GM12878 (cell line): ENCODE results near the gene ZDHHC14. TPM values are rescaled to one million over a fixed set of nuclear protein-coding genes. Genes with fewer than 3 reads are reported as not detected.

Experiments
- ATAC-seq: fragments of 200-7000 bp; cut with Tn5 transposase; 3 replicates; pipeline ENCODE4 v1.9.1; 2020; ENCODE audit warnings: mild to moderate bottlenecking, moderate library complexity
- BruUV-seq: library from RNA; stranded (reverse); fragments of 400-500 nt; replicated peaks from 2 replicates; lab custom pipeline; 2021; lab: Mats Ljungman, UMichigan
- CTCF ChIA-PET: fragments of 300-600 bp; sonication (Branson Sonifier 250); formaldehyde crosslinking; extraction: SDS; loops from one replicate; lab custom pipeline; 2021; ENCODE audit warnings: inconsistent platforms; lab: Yijun Ruan, JAX
- POLR2A ChIA-PET: fragments of 350-600 bp; formaldehyde crosslinking; extraction: SDS; loops from one replicate; lab custom pipeline; 2021; ENCODE audit warnings: inconsistent platforms; lab: Charles Lee
- RAD21 ChIA-PET: fragments of 300-600 bp; sonication (Branson Sonifier 250); formaldehyde crosslinking; loops from one replicate; lab custom pipeline; 2023; ENCODE audit warnings: antibody characterized with exemption; ENCODE audit not compliant: unreplicated experiment; lab: Charles Lee
- SMC1A ChIA-PET: fragments of 300-600 bp; sonication (Branson Sonifier 250); formaldehyde crosslinking; loops from one replicate; lab custom pipeline; 2023; ENCODE audit not compliant: unreplicated experiment, uncharacterized antibody; lab: Charles Lee
- DNase-seq: peaks from one replicate; pipeline ENCODE4 v3.0.0-alpha.2; 2011; ENCODE audit warnings: low read depth, low spot score
- FAIRE-seq: peaks from 3 replicates; lab custom pipeline; 2011; peaks lifted over from hg19 to GRCh38; lab: Jason Lieb, UNC
- H2AFZ ChIP-seq: 2 replicates; pipeline ENCODE4 v1.6.0; 2011; ENCODE audit warnings: low read depth, low read length, control low read depth; ENCODE audit not compliant: control insufficient read depth
- H3K27ac ChIP-seq: 2 replicates; pipeline ENCODE4 v1.5.1; 2011; ENCODE audit warnings: control low read depth; ENCODE audit not compliant: control insufficient read depth, insufficient read depth
- H3K27me3 ChIP-seq, 2 experiments: replicated peaks in 1 of 2; 2 replicates each; pipeline versions ENCODE4 v1.6.0 to v1.6.1; 2011; ENCODE audit warnings: low read length in 1 of 2; ENCODE audit not compliant: control insufficient read depth in 2 of 2, insufficient read depth in 2 of 2
- H3K36me3 ChIP-seq, 2 experiments: 2 replicates each; pipeline ENCODE4 v1.5.1; 2011; ENCODE audit warnings: low read length in 1 of 2; ENCODE audit not compliant: control insufficient read depth in 2 of 2, insufficient read depth in 2 of 2
- H3K4me1 ChIP-seq: 2 replicates; pipeline ENCODE4 v1.6.1; 2011; ENCODE audit warnings: mild to moderate bottlenecking, low read length, moderate library complexity, mixed read lengths; ENCODE audit not compliant: control insufficient read depth, insufficient read depth
- H3K4me2 ChIP-seq: 2 replicates; pipeline ENCODE4 v1.6.0; 2011; ENCODE audit warnings: control low read depth; ENCODE audit not compliant: control insufficient read depth, insufficient read depth
- H3K4me3 ChIP-seq: fragments of 200-600 bp; sonication (generic); 2 replicates; pipeline ENCODE4 v1.5.1; 2016
- H3K79me2 ChIP-seq: 2 replicates; pipeline ENCODE4 v1.6.0; 2011; ENCODE audit warnings: low read length; ENCODE audit not compliant: control insufficient read depth, insufficient read depth
- H3K9ac ChIP-seq: 2 replicates; pipeline ENCODE4 v1.8.0; 2011; ENCODE audit warnings: low read length, control low read depth, mixed read lengths; ENCODE audit not compliant: control insufficient read depth, insufficient read depth
- H3K9me3 ChIP-seq: replicated peaks from 3 replicates; pipeline ENCODE4 v1.5.1; 2011; ENCODE audit warnings: mild to moderate bottlenecking, low read length; ENCODE audit not compliant: control insufficient read depth, insufficient read depth
- H4K20me1 ChIP-seq: 2 replicates; pipeline ENCODE4 v1.6.0; 2011; ENCODE audit not compliant: control insufficient read depth, insufficient read depth
- BHLHE40 ChIP-seq, 2 experiments: fragments of 450-650 bp in 1 of 2; IDR thresholded peaks; 2 replicates each; pipeline ENCODE4 v1.6.1; 2011 to 2017; ENCODE audit warnings: low read depth in 2 of 2, borderline replicate concordance in 1 of 2, improper control_type of control experiment in 1 of 2, low read length in 1 of 2, mild to moderate bottlenecking in 1 of 2
- CREB1 ChIP-seq: IDR thresholded peaks from 2 replicates; pipeline ENCODE4 v1.6.1; 2012; ENCODE audit warnings: low read depth, mild to moderate bottlenecking, inconsistent platforms
- SUZ12 ChIP-seq: fragments of 200-600 bp; sonication (generic); IDR thresholded peaks from one replicate; pipeline ENCODE4 v1.6.1; 2018; ENCODE audit warnings: antibody characterized with exemption, mild to moderate bottlenecking; ENCODE audit not compliant: unreplicated experiment
- ZZZ3 ChIP-seq: IDR thresholded peaks from 2 replicates; pipeline ENCODE4 v1.6.1; 2011; ENCODE audit warnings: low read depth; ENCODE audit not compliant: control insufficient read depth, insufficient read length
- WGBS: methylation state at CpG from one replicate; pipeline ENCODE4 v1.1.6; 2016; ENCODE audit warnings: low lambda C conversion rate; ENCODE audit not compliant: insufficient replicate concordance, insufficient coverage; ENCODE audit errors: missing lambda C conversion rate; 5-methylcytosine and 5-hydroxymethylcytosine counted together
- in situ Hi-C: fragments of 300-500 bp; cut with MboI; formaldehyde crosslinking; loops from 9 replicates; pipeline ENCODE4 v1.14.3; 2018; ENCODE audit warnings: mixed read lengths
- intact Hi-C: fragments of 100-400 bp; cut with micrococcal nuclease; formaldehyde crosslinking; loops from one replicate; pipeline ENCODE4 v1.14.2; 2022; ENCODE audit not compliant: unreplicated experiment
- polyA plus RNA-seq, 11 experiments: library from polyadenylated mRNA; depleted of rRNA in 4 of 11; unstranded in 6 of 11; stranded (reverse) in 5 of 11; fragments of >200 nt; fragmentation: Nextera tagmentation in 4 of 11; fragmentation: Illumina TruSeq in 1 of 11; extraction: Ambion mirVana in 4 of 11; extraction: Trizol in 1 of 11; gene quantifications; 1 replicate in 1 of 11; 2 replicates in 10 of 11; pipeline versions ENCODE4 v1.2.1 to v1.2.3, GENCODE V29; 2011 to 2016; ENCODE audit warnings: inconsistent platforms in 2 of 11, missing spikeins in 2 of 11, low read depth in 1 of 11
- total RNA-seq, 4 experiments: library from RNA; depleted of rRNA in 3 of 4; stranded (reverse); fragments of >200 nt in 3 of 4; fragmentation: Illumina TruSeq in 1 of 4; extraction: Trizol in 1 of 4; gene quantifications; 2 replicates each; pipeline versions ENCODE4 v1.2.1 to v1.2.3, GENCODE V29; 2013 to 2021
- TF ChIP-seq, protein P1 (sequence below): IDR thresholded peaks from 2 replicates; pipeline ENCODE4 v1.6.1; 2012; ENCODE audit warnings: low read depth, low read length, improper control_type of control experiment
- TF ChIP-seq, protein P2 (sequence below): fragments of 450-650 bp; IDR thresholded peaks from 2 replicates; pipeline ENCODE4 v1.6.1; 2017; ENCODE audit warnings: antibody characterized with exemption, mild to moderate bottlenecking, moderate library complexity
- TF ChIP-seq, protein P3 (sequence below): fragments of 450-650 bp; formaldehyde crosslinking; IDR thresholded peaks from 2 replicates; pipeline ENCODE4 v1.4.0; 2020; ENCODE audit warnings: mild to moderate bottlenecking, moderate library complexity
- TF ChIP-seq, protein P4 (sequence below): fragments of 450-650 bp; IDR thresholded peaks from 2 replicates; pipeline ENCODE4 v1.6.1; 2016; ENCODE audit warnings: mild to moderate bottlenecking
- TF ChIP-seq, protein P5 (sequence below): IDR thresholded peaks from 2 replicates; pipeline ENCODE4 v1.6.1; 2011; ENCODE audit warnings: borderline replicate concordance, low read depth, mild to moderate bottlenecking, moderate library complexity, mixed read lengths, low read length; ENCODE audit not compliant: insufficient read depth; ENCODE audit errors: extremely low read length

The ZDHHC14 gene
- total and polyA plus RNA-seq, 10 of the 15 experiments (the other 5 are each of a cell fraction or from before 2014, with no cell fraction given) = 0.15 to 16.0 (median 0.76) TPM; not detected in 1

DNA sequence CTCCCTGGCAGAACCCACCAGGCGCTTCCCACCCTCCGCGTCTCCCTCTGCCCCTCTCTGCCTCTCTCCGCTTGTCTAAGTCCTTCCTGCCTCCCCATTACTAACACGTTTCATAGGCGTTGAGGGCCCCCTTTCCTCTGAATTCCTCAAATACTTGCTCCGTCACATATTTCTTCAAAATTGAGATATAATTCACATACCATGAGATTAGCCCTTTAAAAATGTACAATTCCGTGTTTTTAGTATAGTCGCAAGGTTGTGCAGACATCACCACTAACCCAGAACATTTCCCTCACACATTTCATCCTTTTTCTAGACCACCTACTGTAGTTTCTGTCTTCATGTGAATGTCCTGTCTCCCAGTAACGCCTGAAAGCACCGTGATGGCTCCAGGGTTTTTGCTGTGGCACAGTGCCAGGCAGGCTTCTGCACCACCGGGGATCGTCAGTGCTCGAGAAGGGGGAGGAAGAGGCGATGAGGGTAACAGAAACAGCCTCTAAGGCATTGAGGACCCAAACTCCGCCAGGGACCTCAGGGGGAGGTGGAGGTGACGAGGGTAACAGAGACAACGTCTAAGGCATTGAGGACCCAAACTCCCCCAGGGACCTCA is 300.2 kb downstream of the ZDHHC14 start:
- Histone ChIP-seq H3K4me3 (no peak overlapping the region), H3K27me3 (no peaks in the 10 kb centered on the region; a peak in 2 of 4 replicates), H3K36me3 (no peaks in the 10 kb centered on the region), H4K20me1 (no peaks in the 10 kb centered on the region), H3K27ac (no peak overlapping the region), H3K4me1 (no peaks in the 10 kb centered on the region), H3K9me3 (no peaks in the 10 kb centered on the region; the same call in 2 of the 3 replicates), H2AFZ (no peak overlapping the region), H3K79me2 (no peaks in the 10 kb centered on the region), H3K9ac (no peak overlapping the region), H3K4me2 (no peak overlapping the region)
- in situ Hi-C loops (no loop called here), intact Hi-C loops (no loop called here)
- no TSS peak for BruUV-seq
- SMC1A ChIA-PET = no interaction called here
- RAD21 ChIA-PET = no interaction called here
- ATAC-seq = no peak
- no peak for FAIRE-seq
- 52% methylated on average over 18 of the region's 18 CpGs for WGBS
- no peak for DNase-seq
- CTCF ChIA-PET = no interaction called here
- POLR2A ChIA-PET = no interaction called here
- TF ChIP-seq ZZZ3 (no peak), SUZ12 (no peak), BHLHE40 (IDR thresholded peaks at IDR 0.05; ENCODE audit: borderline replicate concordance in 1 of 2, low read depth in 2 of 2, low read length in 1 of 2) (no peak), CREB1 (no peak)
- TF ChIP-seq, protein P1, sequence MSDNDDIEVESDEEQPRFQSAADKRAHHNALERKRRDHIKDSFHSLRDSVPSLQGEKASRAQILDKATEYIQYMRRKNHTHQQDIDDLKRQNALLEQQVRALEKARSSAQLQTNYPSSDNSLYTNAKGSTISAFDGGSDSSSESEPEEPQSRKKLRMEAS = no peak
- TF ChIP-seq, protein P2, sequence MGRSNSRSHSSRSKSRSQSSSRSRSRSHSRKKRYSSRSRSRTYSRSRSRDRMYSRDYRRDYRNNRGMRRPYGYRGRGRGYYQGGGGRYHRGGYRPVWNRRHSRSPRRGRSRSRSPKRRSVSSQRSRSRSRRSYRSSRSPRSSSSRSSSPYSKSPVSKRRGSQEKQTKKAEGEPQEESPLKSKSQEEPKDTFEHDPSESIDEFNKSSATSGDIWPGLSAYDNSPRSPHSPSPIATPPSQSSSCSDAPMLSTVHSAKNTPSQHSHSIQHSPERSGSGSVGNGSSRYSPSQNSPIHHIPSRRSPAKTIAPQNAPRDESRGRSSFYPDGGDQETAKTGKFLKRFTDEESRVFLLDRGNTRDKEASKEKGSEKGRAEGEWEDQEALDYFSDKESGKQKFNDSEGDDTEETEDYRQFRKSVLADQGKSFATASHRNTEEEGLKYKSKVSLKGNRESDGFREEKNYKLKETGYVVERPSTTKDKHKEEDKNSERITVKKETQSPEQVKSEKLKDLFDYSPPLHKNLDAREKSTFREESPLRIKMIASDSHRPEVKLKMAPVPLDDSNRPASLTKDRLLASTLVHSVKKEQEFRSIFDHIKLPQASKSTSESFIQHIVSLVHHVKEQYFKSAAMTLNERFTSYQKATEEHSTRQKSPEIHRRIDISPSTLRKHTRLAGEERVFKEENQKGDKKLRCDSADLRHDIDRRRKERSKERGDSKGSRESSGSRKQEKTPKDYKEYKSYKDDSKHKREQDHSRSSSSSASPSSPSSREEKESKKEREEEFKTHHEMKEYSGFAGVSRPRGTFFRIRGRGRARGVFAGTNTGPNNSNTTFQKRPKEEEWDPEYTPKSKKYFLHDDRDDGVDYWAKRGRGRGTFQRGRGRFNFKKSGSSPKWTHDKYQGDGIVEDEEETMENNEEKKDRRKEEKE = no peak
- TF ChIP-seq, protein P3, sequence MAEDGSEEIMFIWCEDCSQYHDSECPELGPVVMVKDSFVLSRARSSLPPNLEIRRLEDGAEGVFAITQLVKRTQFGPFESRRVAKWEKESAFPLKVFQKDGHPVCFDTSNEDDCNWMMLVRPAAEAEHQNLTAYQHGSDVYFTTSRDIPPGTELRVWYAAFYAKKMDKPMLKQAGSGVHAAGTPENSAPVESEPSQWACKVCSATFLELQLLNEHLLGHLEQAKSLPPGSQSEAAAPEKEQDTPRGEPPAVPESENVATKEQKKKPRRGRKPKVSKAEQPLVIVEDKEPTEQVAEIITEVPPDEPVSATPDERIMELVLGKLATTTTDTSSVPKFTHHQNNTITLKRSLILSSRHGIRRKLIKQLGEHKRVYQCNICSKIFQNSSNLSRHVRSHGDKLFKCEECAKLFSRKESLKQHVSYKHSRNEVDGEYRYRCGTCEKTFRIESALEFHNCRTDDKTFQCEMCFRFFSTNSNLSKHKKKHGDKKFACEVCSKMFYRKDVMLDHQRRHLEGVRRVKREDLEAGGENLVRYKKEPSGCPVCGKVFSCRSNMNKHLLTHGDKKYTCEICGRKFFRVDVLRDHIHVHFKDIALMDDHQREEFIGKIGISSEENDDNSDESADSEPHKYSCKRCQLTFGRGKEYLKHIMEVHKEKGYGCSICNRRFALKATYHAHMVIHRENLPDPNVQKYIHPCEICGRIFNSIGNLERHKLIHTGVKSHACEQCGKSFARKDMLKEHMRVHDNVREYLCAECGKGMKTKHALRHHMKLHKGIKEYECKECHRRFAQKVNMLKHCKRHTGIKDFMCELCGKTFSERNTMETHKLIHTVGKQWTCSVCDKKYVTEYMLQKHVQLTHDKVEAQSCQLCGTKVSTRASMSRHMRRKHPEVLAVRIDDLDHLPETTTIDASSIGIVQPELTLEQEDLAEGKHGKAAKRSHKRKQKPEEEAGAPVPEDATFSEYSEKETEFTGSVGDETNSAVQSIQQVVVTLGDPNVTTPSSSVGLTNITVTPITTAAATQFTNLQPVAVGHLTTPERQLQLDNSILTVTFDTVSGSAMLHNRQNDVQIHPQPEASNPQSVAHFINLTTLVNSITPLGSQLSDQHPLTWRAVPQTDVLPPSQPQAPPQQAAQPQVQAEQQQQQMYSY = no peak
- TF ChIP-seq, protein P4, sequence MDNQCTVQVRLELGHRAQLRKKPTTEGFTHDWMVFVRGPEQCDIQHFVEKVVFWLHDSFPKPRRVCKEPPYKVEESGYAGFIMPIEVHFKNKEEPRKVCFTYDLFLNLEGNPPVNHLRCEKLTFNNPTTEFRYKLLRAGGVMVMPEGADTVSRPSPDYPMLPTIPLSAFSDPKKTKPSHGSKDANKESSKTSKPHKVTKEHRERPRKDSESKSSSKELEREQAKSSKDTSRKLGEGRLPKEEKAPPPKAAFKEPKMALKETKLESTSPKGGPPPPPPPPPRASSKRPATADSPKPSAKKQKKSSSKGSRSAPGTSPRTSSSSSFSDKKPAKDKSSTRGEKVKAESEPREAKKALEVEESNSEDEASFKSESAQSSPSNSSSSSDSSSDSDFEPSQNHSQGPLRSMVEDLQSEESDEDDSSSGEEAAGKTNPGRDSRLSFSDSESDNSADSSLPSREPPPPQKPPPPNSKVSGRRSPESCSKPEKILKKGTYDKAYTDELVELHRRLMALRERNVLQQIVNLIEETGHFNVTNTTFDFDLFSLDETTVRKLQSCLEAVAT = no peak
- TF ChIP-seq, protein P5, sequence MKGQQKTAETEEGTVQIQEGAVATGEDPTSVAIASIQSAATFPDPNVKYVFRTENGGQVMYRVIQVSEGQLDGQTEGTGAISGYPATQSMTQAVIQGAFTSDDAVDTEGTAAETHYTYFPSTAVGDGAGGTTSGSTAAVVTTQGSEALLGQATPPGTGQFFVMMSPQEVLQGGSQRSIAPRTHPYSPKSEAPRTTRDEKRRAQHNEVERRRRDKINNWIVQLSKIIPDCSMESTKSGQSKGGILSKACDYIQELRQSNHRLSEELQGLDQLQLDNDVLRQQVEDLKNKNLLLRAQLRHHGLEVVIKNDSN = no peak
